ENCODE data around the gene MOB3B.
"Not testable (repeated sequence)": the region's sequence is repeated elsewhere in the genome, so short reads cannot be mapped to it uniquely, and the experiment has no call there.

The MOB3B gene

GRCh38 chr9:27514551-27514950 is 15.1 kb downstream of the MOB3B start:
- DNase-seq: no peak

GRCh38 chr9:27511771-27512170 is 17.8 kb downstream of the MOB3B start:
- no peak for DNase-seq

- no peak for DNase-seq
Measured at GRCh38 chr9:27510780-27511179, 18.8 kb downstream of the MOB3B start.

GRCh38 chr9:27506981-27507380 is 22.6 kb downstream of the MOB3B start:
- DNase-seq: no peak

GRCh38 chr9:27505744-27506161 is 23.9 kb downstream of the MOB3B start:
- no peak for DNase-seq

- no peak for DNase-seq
Measured at GRCh38 chr9:27504259-27504658, 25.4 kb downstream of the MOB3B start.

GRCh38 chr9:27503623-27504022 is 26.0 kb downstream of the MOB3B start:
- DNase-seq: no peak

- DNase-seq: not testable (repeated sequence)
Measured at GRCh38 chr9:27500902-27501301, 28.7 kb downstream of the MOB3B start.

GRCh38 chr9:27499451-27499850 is 30.2 kb downstream of the MOB3B start:
- DNase-seq: no peak

GRCh38 chr9:27497883-27498417 is 31.7 kb downstream of the MOB3B start:
- DNase-seq: no peak

GRCh38 chr9:27496135-27496504 is 33.5 kb downstream of the MOB3B start:
- DNase-seq: no peak

GRCh38 chr9:27495480-27496134 is 34.0 kb downstream of the MOB3B start:
- DNase-seq: no peak

- no peak for DNase-seq
Measured at GRCh38 chr9:27491154-27491553, 38.5 kb downstream of the MOB3B start.

GRCh38 chr9:27489087-27489876 is 40.3 kb downstream of the MOB3B start:
- no peak for DNase-seq

- DNase-seq: no peak
Measured at GRCh38 chr9:27487927-27488326, 41.7 kb downstream of the MOB3B start.

GRCh38 chr9:27487128-27487640 is 42.4 kb downstream of the MOB3B start:
- DNase-seq: no peak

GRCh38 chr9:27485158-27485557 is 44.5 kb downstream of the MOB3B start:
- no peak for DNase-seq

- no peak for DNase-seq
Measured at GRCh38 chr9:27483576-27483975, 46.0 kb downstream of the MOB3B start.

- no peak for DNase-seq
Measured at GRCh38 chr9:27482709-27483108, 46.9 kb downstream of the MOB3B start.

GRCh38 chr9:27478322-27478721 is 51.3 kb downstream of the MOB3B start:
- no peak for DNase-seq

GRCh38 chr9:27476870-27477515 is 52.6 kb downstream of the MOB3B start:
- no peak for DNase-seq

- DNase-seq: no peak
Measured at GRCh38 chr9:27475057-27475595, 54.5 kb downstream of the MOB3B start.

- no peak for DNase-seq
Measured at GRCh38 chr9:27474305-27474704, 55.3 kb downstream of the MOB3B start.

Data from NCI-H2171 (cell line).